Renal pelvis (tissue), 4 donors: Measurements from ENCODE around the gene NMU. TPM values are rescaled to one million over a fixed set of nuclear protein-coding genes. Genes with fewer than 3 reads are reported as not detected.
"Not testable (repeated sequence)": the region's sequence is repeated elsewhere in the genome, so short reads cannot be mapped to it uniquely, and the experiment has no call there.

ENCODE experiments used
- DNase-seq: peaks from one replicate; pipeline ENCODE4 v3.0.0-alpha.2; 2013
- polyA plus RNA-seq, 3 donors: library from polyadenylated mRNA; unstranded; fragments of 120-200 nt; gene quantifications; one replicate each; pipeline ENCODE4 v1.2.1, GENCODE V29; 2013; ENCODE audit not compliant: insufficient read length in 3 of 3

The NMU gene
- polyA plus RNA-seq, 3 donors = 10.4 to 12.1 (median 11.6) TPM

DNA sequence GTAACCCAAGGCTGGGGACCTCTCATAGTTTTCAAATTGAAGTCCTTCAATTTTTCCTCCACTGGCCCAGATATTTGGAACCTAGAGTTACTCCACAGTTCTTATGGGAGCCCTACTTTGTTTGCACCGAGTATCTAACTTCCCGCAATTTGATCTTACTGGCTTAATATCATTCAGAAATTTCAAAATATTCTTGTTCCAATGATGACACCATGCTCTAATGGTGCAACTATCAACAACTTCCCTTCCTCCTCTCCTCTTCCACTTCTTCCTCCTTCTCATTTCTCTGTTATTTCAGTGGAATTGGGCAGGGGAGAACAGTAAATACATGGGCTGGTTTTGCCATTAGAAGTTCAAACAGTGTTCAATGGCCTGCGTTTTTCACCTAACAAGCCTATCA, 64.3 kb downstream of the NMU start:
- no peak for DNase-seq

DNA sequence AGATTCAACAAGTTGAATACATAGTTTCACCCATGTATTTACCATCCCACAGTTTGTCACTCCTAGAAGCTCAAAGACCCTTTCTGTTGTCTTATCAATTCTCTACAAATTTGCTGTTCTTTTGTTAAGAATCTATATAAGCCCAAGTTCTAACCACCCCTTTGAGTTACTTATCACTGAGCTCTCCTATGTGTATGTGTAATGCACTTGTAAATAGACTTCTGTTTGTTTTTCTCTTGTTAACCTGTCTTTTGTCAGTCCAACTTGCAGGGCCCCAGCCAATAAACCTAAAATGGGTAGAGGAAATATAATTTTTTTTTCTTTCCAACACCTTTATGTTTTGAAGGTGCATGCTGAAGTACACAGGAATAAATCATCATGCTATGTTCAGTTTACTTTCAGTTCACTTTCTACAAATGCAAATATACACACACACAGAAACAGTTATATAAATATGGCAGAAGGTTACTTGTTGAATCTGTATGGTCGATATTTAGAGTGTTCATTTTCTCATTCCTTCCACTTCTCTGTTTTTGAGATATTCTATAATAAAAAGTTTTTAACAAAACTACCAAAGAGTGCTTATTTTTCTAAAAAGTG, 67.1 kb downstream of the NMU start:
- DNase-seq = no peak

DNA sequence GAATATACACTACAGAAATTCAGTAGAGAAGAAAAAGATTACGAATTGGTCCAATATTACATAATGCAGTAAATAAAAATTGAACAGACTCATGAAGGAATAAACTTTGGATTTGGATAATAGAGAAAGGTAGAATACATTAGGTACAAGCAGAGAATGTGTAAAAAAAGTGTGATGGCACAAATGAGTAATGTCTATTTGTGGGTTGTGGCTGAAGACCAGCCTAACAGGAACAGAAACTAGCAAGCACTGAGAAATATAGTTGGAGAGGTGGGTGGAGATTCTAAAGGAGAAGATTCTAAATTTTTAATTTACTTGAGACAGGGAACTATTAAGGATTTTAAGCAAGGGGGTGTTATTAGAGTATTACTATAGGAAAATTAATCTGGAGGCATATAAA, 74.2 kb downstream of the NMU start:
- DNase-seq = no peak

DNA sequence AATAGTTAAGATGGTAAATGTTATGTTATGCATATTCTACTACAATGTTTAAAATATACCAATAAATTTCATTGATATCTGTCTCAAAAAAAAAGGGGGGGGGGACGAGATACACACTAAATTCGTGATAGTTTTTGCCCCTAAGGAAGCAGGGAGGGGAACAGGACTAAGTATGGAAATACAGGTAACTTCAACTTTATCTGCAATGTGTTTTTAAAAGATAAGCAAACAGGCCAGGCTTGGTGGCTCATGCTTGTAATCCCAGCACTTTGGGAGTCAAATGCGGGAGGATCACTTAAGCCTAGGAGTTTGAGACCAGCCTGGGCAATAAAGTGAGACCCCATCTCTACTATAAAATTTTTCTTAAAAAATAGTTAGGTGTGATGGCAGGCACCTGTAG, 76.0 kb downstream of the NMU start:
- no peak for DNase-seq

DNA sequence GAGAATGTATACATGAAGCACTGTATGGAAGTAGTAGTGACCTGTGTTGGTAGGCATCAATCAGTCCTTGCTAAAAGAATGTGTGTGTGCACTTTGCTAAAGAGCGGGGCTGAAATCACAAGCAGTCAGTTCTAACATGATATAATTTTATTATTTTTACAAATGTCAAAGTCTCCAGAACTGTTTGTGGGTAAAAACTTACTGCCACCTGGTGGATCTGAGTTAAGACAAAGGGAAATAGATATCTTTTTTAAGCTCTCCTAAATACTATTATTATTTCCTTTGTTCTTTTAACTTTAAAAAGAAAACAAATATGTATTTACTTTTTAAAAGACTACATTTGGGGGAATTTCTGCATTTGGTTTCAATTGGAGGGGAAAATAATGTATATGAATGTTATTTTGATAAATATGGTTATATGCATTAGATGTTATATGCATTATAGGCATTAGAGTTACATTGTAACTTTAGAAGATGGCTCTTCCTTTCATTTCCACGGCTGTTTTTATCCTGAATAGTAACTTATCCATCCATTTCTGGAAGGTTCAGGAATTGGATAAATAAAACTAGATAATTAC, 81.6 kb downstream of the NMU start:
- DNase-seq = peak; percentile 15

DNA sequence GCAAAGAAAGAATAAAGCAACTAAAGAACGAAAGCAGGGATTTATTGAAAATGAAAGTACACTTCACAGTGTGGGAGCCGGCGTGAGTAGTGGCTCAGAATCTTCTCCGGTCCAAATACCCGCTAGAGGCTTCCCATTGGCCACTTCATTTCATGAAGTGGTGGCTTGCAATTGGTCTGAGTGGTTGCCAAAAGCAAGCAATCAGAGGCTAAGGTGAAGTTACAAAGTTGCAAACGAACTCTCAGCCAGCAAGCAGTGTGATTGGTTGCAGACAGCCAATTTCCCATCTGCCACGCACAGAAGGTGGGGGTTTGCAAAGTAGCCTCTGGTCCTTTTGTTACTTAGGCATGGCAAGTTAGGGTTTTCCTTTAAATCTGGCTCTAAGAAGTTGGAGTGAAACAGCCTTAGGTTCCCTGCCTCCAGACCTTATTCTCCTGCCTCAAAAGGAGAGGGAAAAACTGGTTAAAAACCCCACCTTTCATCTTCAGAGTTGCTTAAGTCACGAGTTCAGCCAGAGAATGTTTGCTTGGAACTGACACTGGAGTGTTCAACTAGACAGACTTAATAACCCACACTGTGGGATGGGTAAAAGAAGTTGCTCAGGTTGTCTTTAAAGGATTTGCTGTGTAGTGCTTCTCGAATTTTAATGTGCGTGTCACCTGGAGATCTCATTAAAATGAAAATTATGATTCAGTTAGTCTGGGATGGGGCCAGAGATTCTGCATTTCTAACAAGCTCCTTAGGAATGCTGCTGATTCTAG, 82.5 kb downstream of the NMU start:
- DNase-seq = no peak

DNA sequence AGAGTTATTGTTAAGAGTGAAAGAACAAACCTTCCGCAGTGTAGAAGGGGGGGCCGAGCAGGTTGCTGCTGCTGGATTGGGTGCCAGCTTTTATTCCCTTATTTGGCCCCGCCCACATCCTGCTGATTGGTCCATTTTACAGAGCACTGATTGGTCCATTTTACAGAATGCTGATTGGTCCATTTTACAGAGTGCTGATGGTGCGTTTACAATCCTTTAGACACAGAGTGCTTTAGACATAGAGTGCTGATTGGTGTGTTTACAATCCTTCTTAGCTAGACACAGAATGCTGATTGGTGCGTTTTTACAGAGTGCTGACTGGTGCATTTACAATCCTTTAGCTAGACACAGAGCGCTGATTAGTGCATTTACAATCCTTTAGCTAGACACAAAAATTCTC, 84.1 kb downstream of the NMU start:
- DNase-seq = not testable (repeated sequence)

DNA sequence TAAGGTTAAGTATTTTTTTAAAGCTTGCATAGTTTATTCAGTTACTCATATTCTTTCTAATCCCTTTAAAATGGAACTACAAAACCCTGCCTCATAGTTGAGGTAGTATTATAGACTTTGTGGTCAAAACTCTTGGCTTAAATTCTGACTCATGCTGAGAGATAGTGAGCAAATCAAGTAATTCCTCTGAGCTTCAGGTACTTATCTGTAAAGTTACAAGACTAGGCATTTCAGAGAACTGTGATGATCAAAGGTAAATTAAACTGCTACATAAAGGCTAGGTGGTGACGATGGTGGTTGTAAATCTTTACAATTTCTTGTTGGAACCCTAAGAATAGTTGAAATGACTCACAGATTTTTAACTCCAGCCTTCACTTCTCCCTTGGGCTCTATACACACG, 86.2 kb downstream of the NMU start:
- no peak for DNase-seq

DNA sequence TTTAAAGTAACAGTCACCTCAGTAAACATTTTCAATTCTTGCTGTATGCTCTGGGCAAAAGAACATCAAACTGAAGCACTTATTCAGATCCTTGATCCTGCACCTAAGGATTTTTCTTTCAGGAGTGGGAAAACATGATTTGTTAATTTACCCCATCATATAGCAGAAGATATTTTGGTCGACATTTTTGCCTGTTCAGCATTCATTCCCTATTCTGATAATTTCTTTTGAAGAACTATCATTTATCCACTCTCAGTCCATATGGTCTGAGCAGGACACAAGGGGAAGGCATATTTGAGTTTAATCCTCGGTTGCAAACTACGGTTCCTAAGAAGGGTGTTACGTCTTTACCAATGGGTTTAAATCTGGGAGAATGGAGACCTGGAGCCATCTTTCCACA, 88.2 kb downstream of the NMU start:
- no peak for DNase-seq

DNA sequence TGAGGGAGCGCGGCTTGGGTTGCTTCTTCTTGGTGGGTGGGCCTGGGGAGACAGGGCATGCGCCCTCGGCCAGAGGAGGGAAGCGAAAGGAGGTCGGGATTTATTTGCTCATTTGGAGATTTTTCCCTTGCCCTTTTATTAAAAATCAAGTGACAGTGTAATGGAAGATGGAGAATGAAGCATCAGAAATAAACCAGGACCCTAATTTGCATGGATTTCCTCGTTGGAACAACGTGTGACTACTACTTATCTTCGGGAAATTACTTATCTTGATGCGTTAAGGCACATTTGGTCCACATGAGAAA, 88.7 kb downstream of the NMU start:
- peak; percentile 53 for DNase-seq

DNA sequence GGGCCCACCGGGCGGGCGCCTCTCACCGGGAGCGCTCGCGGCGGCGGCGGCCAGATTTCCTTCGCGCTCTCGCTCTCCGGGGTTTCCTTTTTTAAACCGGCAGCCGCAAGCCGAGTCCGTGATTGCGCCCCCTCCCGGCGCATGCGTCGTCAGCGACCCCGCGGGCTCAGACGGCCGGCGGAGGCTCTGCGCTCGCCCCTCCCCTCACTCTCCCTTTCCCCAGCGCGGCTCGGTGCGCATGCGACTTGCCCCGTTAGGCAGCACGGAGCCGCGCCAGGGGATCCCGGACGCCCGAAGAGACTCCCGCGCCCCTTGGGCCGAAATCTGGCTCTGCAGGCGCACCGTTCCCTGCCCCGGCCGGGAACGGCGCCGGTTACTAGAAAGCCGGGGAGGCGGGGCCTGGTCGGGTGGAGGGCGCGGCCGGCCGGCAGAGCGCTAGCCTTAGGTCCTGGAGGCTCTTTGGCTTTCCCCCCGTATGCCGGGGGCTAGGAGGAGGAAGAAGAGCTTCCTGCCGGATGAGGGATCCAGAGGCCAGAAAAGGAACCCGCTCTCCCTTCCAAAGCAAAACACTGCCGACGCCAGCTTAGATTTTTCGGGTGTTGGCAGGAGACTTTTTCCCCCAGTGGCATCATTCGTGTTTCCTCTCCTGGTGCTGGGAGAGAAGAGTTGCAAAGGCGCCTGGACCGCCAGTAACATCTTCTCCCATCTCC, 89.2 kb downstream of the NMU start, which contains the start of gene CLOCK:
CLOCK (minus strand) TSS at position 154 of the 710 bp plus-strand sequence. CDS start 64,124 bp downstream, outside the sequence.
- peak; percentile 90 for DNase-seq

DNA sequence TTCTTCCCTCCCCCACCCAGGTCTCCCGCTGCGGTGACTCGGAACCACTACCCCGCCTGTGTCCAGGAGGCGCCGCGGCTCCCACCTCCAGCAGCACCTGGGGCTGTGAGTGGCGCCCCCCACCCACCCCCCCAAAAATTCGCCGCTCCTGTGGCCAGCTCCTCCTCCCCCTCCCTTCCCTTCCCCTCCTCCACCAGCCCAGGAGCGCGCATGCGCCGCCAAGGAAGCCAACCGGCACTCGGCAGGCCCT, 89.7 kb downstream of the NMU start:
- no peak for DNase-seq

DNA sequence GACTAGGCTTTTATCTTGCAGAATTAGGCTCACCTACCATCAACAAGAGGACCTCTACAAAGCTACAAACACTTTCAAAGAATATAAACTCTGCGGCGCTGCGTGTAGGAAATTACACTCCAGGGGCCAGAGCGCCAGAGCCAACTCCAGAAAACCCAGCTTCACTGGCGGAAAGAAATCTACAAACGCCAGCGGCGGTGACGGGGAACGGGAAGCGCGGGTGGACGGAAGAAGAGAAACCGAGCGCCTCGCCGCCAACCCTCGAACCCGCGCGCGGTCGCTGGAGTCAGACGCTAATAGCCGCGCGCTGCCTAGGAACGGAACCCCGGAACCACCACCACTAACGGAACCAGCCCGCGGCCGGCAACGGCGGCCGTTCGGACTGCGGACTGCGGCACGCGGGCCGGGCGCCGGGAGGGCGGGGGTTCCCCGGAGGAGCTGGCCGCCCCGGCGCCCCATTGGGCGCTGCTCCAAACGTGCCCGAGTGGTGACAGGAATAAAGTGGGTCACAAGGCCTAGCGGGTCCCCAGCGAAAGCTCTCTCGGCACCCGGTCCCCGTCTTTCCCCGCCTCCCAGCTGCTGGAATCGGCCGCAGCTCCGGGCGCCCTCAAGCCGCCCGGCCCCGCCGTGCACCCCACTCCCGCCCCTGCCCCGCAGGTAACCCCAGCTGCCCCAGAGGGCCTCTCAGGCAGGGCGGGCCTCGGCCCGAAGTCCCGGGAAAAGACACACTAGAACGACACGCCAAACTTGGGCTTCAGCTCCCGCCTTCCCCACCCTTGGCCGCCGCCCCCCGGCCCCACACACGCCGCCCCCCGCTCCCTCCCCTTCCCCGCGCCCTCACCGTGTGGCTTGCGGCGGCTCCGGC, 90.2 kb downstream of the NMU start:
- DNase-seq = peak; percentile 74

Other genes with a start within 250 kb of the NMU start
- gene TMEM165, start 240.3 kb downstream of the NMU start, polyA plus RNA-seq = 10 to 100 TPM; 71.1 to 87.6 (median 85.8) TPM
- gene CLOCK, start 89.4 kb downstream of the NMU start, polyA plus RNA-seq = 10 to 100 TPM; 17.7 to 24.2 (median 21.2) TPM
- gene PDCL2, start 44.1 kb downstream of the NMU start, polyA plus RNA-seq = not detected
- gene EXOC1L, start 183.5 kb upstream of the NMU start, polyA plus RNA-seq = not detected
- gene EXOC1, start 217.3 kb upstream of the NMU start, polyA plus RNA-seq = 10 to 100 TPM; 39.4 to 51.3 (median 51.2) TPM